Placental pericyte (primary cell): ENCODE measurements around the gene PITX1. TPM values are rescaled to one million over a fixed set of nuclear protein-coding genes. Genes with fewer than 3 reads are reported as not detected.

Experiments
- total RNA-seq: library from RNA; depleted of rRNA; stranded (reverse); fragments of >200 nt; gene quantifications from 2 replicates; pipeline ENCODE4 v1.2.3, GENCODE V29; 2012

The PITX1 gene
- total RNA-seq = 76.3 and 209 TPM in 2 replicates

DNA sequence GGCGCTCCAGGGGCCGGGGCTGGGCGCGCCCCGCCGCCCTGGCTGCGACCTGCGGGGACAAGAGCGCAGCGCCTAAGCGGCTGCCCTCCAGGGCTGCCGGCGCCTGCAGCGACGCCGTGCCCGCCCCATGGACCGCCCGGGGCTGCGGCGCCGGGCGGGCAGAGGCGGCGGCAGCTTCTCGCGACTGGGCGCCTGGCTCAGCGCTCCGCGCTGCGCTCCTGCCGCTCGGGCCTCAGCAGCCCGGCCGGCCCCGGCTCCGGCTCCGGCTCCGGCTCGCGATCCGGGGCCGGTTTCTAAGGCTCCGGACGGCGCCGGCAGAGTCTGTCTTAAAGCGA is at the start of gene PITX1:
Gene PITX1 (minus strand): TSS at position 328 of the 335 bp plus-strand sequence. CDS start 347 bp downstream, outside the sequence.

Other genes with a start within 250 kb of the PITX1 start
- gene C5orf24, start 188.3 kb downstream of the PITX1 start, total RNA-seq = 33.3 and 69.0 TPM in 2 replicates
- 105 and 168 TPM in 2 replicates for gene TXNDC15, start 159.9 kb downstream of the PITX1 start, total RNA-seq
- gene PCBD2, start 129.1 kb downstream of the PITX1 start, total RNA-seq = 4.2 and 6.6 TPM in 2 replicates
- gene CATSPER3, start 66.3 kb downstream of the PITX1 start, total RNA-seq = 0.43 TPM in 1 of 2 replicates, not detected in the other